HEK293 (cell line): ENCODE results near the gene ZFHX3.
A peak's percentile ranks its signal among the peaks of the same experiment; 100 is the strongest.

Source experiments
- CTCF ChIA-PET: fragments of 350-600 bp; formaldehyde crosslinking; extraction: SDS; loops from one replicate; lab custom pipeline; 2021; ENCODE audit warnings: antibody characterized with exemption; lab: Yijun Ruan, JAX
- POLR2A ChIA-PET: fragments of 300-600 bp; formaldehyde crosslinking; extraction: SDS; loops from one replicate; lab custom pipeline; 2020; ENCODE audit warnings: antibody characterized with exemption, inconsistent platforms; lab: Yijun Ruan, JAX
- H3K27ac ChIP-seq: fragments of 200-500 bp; sonication (Bioruptor generic); 2 replicates; pipeline ENCODE4 v1.5.1; 2014; ENCODE audit warnings: low read depth, low read length, control low read depth, inconsistent platforms; ENCODE audit errors: extremely low read depth
- H3K36me3 ChIP-seq, 2 experiments: fragments of 200-500 bp in 1 of 2; sonication (Bioruptor generic) in 1 of 2; 1 replicate in 1 of 2; 2 replicates in 1 of 2; pipeline ENCODE4 v1.5.1; 2014 to 2017; ENCODE audit warnings: inconsistent platforms in 2 of 2, low read length in 2 of 2; ENCODE audit not compliant: control insufficient read depth in 2 of 2, insufficient read depth in 1 of 2
- H3K4me1 ChIP-seq: fragments of 200-500 bp; sonication (Bioruptor generic); 2 replicates; pipeline ENCODE4 v1.5.1; 2014; ENCODE audit warnings: mild to moderate bottlenecking, low read length, inconsistent platforms; ENCODE audit not compliant: control insufficient read depth, insufficient read depth
- H3K4me3 ChIP-seq: 2 replicates; pipeline ENCODE4 v1.5.1; 2011; ENCODE audit warnings: low read depth, mild to moderate bottlenecking, control low read depth, low read length, moderate library complexity
- H3K9me3 ChIP-seq: fragments of 200-500 bp; sonication (Bioruptor generic); 2 replicates; pipeline ENCODE4 v1.5.1; 2014; ENCODE audit warnings: low read depth, low read length, inconsistent platforms; ENCODE audit not compliant: control insufficient read depth, insufficient read depth
- ATF2 ChIP-seq: fragments of 450-650 bp; formaldehyde crosslinking; IDR thresholded peaks from 2 replicates; pipeline ENCODE4 v1.5.1; 2016; ENCODE audit warnings: missing biosample characterization, missing genetic modification characterization, low read depth
- HOXA7 ChIP-seq: sonication (generic); formaldehyde crosslinking; IDR thresholded peaks from 2 replicates; pipeline ENCODE4 v1.8.1; 2022; ENCODE audit warnings: missing genetic modification reagents, borderline replicate concordance
- KLF1 ChIP-seq: fragments of 450-650 bp; formaldehyde crosslinking; IDR thresholded peaks from 2 replicates; pipeline ENCODE4 v1.5.1; 2016; ENCODE audit warnings: missing biosample characterization, missing genetic modification characterization
- MZF1 ChIP-seq: fragments of 450-650 bp; formaldehyde crosslinking; IDR thresholded peaks from 2 replicates; pipeline ENCODE4 v1.5.1; 2017; ENCODE audit warnings: missing biosample characterization, missing genetic modification characterization, borderline replicate concordance
- SCRT1 ChIP-seq: fragments of 450-650 bp; formaldehyde crosslinking; IDR thresholded peaks from 2 replicates; pipeline ENCODE4 v1.5.1; 2016; ENCODE audit warnings: missing biosample characterization, missing genetic modification characterization, borderline replicate concordance
- ZBTB1 ChIP-seq: fragments of 450-650 bp; formaldehyde crosslinking; IDR thresholded peaks from 2 replicates; pipeline ENCODE4 v1.5.1; 2016; ENCODE audit warnings: missing biosample characterization, missing genetic modification characterization
- ZBTB44 ChIP-seq: fragments of 450-650 bp; IDR thresholded peaks from 2 replicates; pipeline ENCODE4 v1.5.1; 2018; ENCODE audit warnings: missing biosample characterization, mild to moderate bottlenecking, missing genetic modification characterization
- ZBTB49 ChIP-seq: fragments of 450-650 bp; formaldehyde crosslinking; IDR thresholded peaks from 2 replicates; pipeline ENCODE4 v1.5.1; 2016; ENCODE audit warnings: missing biosample characterization, missing genetic modification characterization, low read depth
- ZBTB8A ChIP-seq: fragments of 450-650 bp; formaldehyde crosslinking; IDR thresholded peaks from 2 replicates; pipeline ENCODE4 v1.5.1; 2016; ENCODE audit warnings: missing biosample characterization, missing genetic modification characterization
- ZFP3 ChIP-seq: fragments of 450-650 bp; formaldehyde crosslinking; IDR thresholded peaks from 2 replicates; pipeline ENCODE4 v1.5.1; 2016; ENCODE audit warnings: low read depth, missing biosample characterization, missing genetic modification characterization
- ZNF10 ChIP-seq: fragments of 450-650 bp; formaldehyde crosslinking; IDR thresholded peaks from 2 replicates; pipeline ENCODE4 v1.5.1; 2017; ENCODE audit warnings: missing biosample characterization, missing genetic modification characterization
- ZNF114 ChIP-seq: fragments of 450-650 bp; formaldehyde crosslinking; IDR thresholded peaks from 2 replicates; pipeline ENCODE4 v1.5.0; 2017; ENCODE audit warnings: missing biosample characterization, missing genetic modification characterization
- ZNF132 ChIP-seq: fragments of 450-650 bp; formaldehyde crosslinking; IDR thresholded peaks from 2 replicates; pipeline ENCODE4 v1.5.1; 2017; ENCODE audit warnings: missing biosample characterization, missing genetic modification characterization, borderline replicate concordance
- ZNF2 ChIP-seq: fragments of 450-650 bp; formaldehyde crosslinking; IDR thresholded peaks from 2 replicates; pipeline ENCODE4 v1.5.1; 2016; ENCODE audit warnings: missing biosample characterization, missing genetic modification characterization
- ZNF23 ChIP-seq: fragments of 450-650 bp; formaldehyde crosslinking; IDR thresholded peaks from 2 replicates; pipeline ENCODE4 v1.5.1; 2016; ENCODE audit warnings: missing biosample characterization, missing genetic modification characterization, borderline replicate concordance
- ZNF26 ChIP-seq: fragments of 450-650 bp; formaldehyde crosslinking; IDR thresholded peaks from 2 replicates; pipeline ENCODE4 v1.5.1; 2016; ENCODE audit warnings: missing biosample characterization, missing genetic modification characterization
- ZNF362 ChIP-seq: fragments of 450-650 bp; formaldehyde crosslinking; IDR thresholded peaks from 2 replicates; pipeline ENCODE4 v1.5.1; 2016; ENCODE audit warnings: missing biosample characterization, missing genetic modification characterization
- ZNF48 ChIP-seq: fragments of 450-650 bp; formaldehyde crosslinking; IDR thresholded peaks from 2 replicates; pipeline ENCODE4 v1.5.1; 2016; ENCODE audit warnings: missing biosample characterization, missing genetic modification characterization
- ZNF548 ChIP-seq: fragments of 450-650 bp; formaldehyde crosslinking; IDR thresholded peaks from 2 replicates; pipeline ENCODE4 v1.5.1; 2016; ENCODE audit warnings: missing biosample characterization, missing genetic modification characterization
- ZNF623 ChIP-seq: fragments of 450-650 bp; formaldehyde crosslinking; IDR thresholded peaks from 2 replicates; pipeline ENCODE4 v1.5.1; 2016; ENCODE audit warnings: missing biosample characterization, missing genetic modification characterization
- ZNF777 ChIP-seq: fragments of 450-650 bp; formaldehyde crosslinking; IDR thresholded peaks from 2 replicates; pipeline ENCODE4 v1.5.1; 2017; ENCODE audit warnings: missing biosample characterization, missing genetic modification characterization, borderline replicate concordance
- ZSCAN4 ChIP-seq: fragments of 450-650 bp; formaldehyde crosslinking; IDR thresholded peaks from 2 replicates; pipeline ENCODE4 v1.5.1; 2017; ENCODE audit warnings: missing biosample characterization, missing genetic modification characterization
- ZXDB ChIP-seq: fragments of 450-650 bp; formaldehyde crosslinking; IDR thresholded peaks from 2 replicates; pipeline ENCODE4 v1.5.1; 2016; ENCODE audit warnings: missing biosample characterization, missing genetic modification characterization
- TF ChIP-seq, protein P1 (sequence below): sonication (generic); formaldehyde crosslinking; IDR thresholded peaks from 2 replicates; pipeline ENCODE4 v1.8.1; 2022; ENCODE audit warnings: mild to moderate bottlenecking, moderate library complexity, missing genetic modification reagents
- TF ChIP-seq, protein P2 (sequence below): IDR thresholded peaks from 2 replicates; pipeline ENCODE4 v1.6.1; 2011; ENCODE audit warnings: mild to moderate bottlenecking, low read depth, low read length, borderline replicate concordance

The ZFHX3 gene

DNA sequence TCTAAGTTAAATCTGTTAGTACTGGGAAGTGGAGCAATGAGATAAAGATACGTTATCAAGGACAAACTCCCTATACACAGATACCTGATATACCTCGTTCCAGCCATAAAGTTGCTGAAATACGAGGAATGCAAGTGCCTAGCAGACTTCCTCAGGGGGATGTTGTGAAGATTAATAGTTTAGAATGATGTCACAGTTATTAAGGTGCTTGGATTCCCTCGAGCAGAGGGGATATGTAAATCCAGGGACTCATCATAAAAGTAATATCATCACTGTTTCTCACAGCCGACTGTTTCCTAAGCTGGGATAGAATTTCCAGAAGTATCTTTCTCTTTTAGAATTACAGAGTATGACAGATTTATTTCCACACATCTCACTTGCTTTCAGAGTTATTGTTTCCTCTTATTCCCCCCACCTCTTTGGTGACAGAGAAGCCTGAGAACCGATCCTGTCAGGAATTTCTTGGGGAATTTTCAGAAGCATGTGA is 28.4 kb upstream of the ZFHX3 start:
- CTCF ChIA-PET = no interaction called here
- no peak overlapping the region for H3K4me3 ChIP-seq
- H3K36me3 ChIP-seq = no peaks in the 10 kb centered on the region
- H3K27ac ChIP-seq = 0 out of 2 replicates have a peak overlapping the region, but pooled peaks have one; percentile 41
- H3K4me1 ChIP-seq = peaks cover 13% of the 10 kb centered on the region
- POLR2A ChIA-PET = no interaction called here
- H3K9me3 ChIP-seq = no peaks in the 10 kb centered on the region
- TF ChIP-seq ZNF777 (tag by site-specific recombination) (no peak), MZF1 (tag by site-specific recombination) (peak; percentile 74; the same call in 1 of the 2 replicates), ZBTB49 (no peak), ZNF362 (tag by site-specific recombination) (no peak), ZBTB8A (tag by site-specific recombination) (no peak), KLF1 (tag by site-specific recombination) (no peak), ZNF48 (tag by site-specific recombination) (no peak), ZXDB (peak; percentile 77), ZFP3 (no peak), ZSCAN4 (no peak), ZNF2 (tag by site-specific recombination) (no peak), ZNF26 (tag by site-specific recombination) (no peak), HOXA7 (CRISPR knock-in tag) (no peak), ZNF23 (tag by site-specific recombination) (no peak), ZNF10 (tag by site-specific recombination) (peak; percentile 10; the same call in 1 of the 2 replicates), ZNF132 (tag by site-specific recombination) (no peak), ZNF548 (tag by site-specific recombination) (no peak), ZNF114 (tag by site-specific recombination) (no peak), ZBTB1 (no peak), ZBTB44 (tag by site-specific recombination) (0 out of 2 replicates have a peak, but pooled peaks have one; percentile 9), SCRT1 (tag by site-specific recombination) (no peak), ZNF623 (tag by site-specific recombination) (no peak), ATF2 (tag by site-specific recombination) (peak; percentile 90)
- TF ChIP-seq, protein P1, sequence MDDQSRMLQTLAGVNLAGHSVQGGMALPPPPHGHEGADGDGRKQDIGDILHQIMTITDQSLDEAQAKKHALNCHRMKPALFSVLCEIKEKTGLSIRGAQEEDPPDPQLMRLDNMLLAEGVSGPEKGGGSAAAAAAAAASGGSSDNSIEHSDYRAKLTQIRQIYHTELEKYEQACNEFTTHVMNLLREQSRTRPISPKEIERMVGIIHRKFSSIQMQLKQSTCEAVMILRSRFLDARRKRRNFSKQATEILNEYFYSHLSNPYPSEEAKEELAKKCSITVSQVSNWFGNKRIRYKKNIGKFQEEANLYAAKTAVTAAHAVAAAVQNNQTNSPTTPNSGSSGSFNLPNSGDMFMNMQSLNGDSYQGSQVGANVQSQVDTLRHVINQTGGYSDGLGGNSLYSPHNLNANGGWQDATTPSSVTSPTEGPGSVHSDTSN = no peak
- TF ChIP-seq, protein P2, sequence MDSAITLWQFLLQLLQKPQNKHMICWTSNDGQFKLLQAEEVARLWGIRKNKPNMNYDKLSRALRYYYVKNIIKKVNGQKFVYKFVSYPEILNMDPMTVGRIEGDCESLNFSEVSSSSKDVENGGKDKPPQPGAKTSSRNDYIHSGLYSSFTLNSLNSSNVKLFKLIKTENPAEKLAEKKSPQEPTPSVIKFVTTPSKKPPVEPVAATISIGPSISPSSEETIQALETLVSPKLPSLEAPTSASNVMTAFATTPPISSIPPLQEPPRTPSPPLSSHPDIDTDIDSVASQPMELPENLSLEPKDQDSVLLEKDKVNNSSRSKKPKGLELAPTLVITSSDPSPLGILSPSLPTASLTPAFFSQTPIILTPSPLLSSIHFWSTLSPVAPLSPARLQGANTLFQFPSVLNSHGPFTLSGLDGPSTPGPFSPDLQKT = no peak
